GM19468 (cell line): Measurements from ENCODE around the gene VIPAS39.

Source experiments
- ATAC-seq: cut with Tn5 transposase; IDR thresholded peaks from one replicate; pipeline ENCODE4 v1.9.1; 2021; ENCODE audit warnings: mild to moderate bottlenecking, moderate library complexity, moderate number of reproducible peaks; ENCODE audit not compliant: unreplicated experiment; ENCODE audit errors: extremely low read depth

Gene VIPAS39

GRCh38 chr14:77409131-77409533 is 48.3 kb downstream of the VIPAS39 start:
- no peak for ATAC-seq

- ATAC-seq: no peak
These were observed 50.2 kb downstream of the VIPAS39 start for GRCh38 chr14:77407158-77407557.

GRCh38 chr14:77406718-77407117 is 50.7 kb downstream of the VIPAS39 start:
- ATAC-seq: no peak

- ATAC-seq: no peak
These were observed 51.3 kb downstream of the VIPAS39 start for GRCh38 chr14:77406086-77406485.

GRCh38 chr14:77403768-77404167 is 53.6 kb downstream of the VIPAS39 start:
- no peak for ATAC-seq

- no peak for ATAC-seq
These were observed 57.2 kb downstream of the VIPAS39 start for GRCh38 chr14:77400216-77400615.

GRCh38 chr14:77390188-77390587 is 67.2 kb downstream of the VIPAS39 start:
- no peak for ATAC-seq

GRCh38 chr14:77378701-77379100 is 78.7 kb downstream of the VIPAS39 start:
- ATAC-seq: no peak

- ATAC-seq: no peak
These were observed 79.9 kb downstream of the VIPAS39 start for GRCh38 chr14:77377502-77377844.

- peak; percentile 93 for ATAC-seq
These were observed 80.5 kb downstream of the VIPAS39 start, which contains the start of the genes SAMD15 and TMED8 for GRCh38 chr14:77376771-77377501. TSS of gene SAMD15 (plus strand) at chr14:77377379. CDS start at chr14:77377419, 40 bp downstream. TSS of gene TMED8 (minus strand) at chr14:77377094. CDS start at chr14:77377053, 41 bp downstream.
